GM21619 (cell line): ENCODE results near the gene VSX1.

ENCODE experiments used
- ATAC-seq: cut with Tn5 transposase; IDR thresholded peaks from one replicate; pipeline ENCODE4 v1.9.1; 2021; ENCODE audit not compliant: unreplicated experiment

Gene VSX1

GRCh38 chr20:25066386-25066785, 15.6 kb downstream of the VSX1 start:
- no peak for ATAC-seq

GRCh38 chr20:25065625-25066338, 16.2 kb downstream of the VSX1 start:
- ATAC-seq = peak; percentile 83

DNA sequence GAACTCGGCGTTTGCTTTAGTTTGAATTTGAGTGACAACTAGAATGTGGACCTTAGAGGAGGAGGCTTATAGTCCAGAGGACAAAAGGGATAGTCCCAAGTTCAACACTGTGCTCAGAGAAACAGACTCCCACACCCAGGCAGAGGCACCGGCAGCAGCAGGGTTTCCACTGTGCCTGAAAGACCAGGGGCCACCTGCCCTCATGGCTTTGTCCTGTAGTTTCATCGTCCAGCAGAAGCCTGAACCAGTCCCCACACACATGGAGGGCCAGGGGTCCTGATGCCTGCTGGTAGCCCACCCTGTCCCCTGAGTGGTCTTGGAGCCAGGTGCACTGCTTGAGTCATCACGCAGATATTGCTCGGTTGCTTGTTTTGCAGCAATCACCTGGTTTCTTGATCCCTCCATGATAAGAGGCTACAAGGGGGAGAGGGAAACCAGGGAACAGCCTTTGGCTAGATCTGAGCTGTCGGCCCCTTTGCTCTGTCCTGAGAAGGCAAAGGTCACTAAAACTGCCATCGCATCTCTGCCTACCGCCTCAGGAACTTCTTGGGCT, 16.8 kb downstream of the VSX1 start:
- ATAC-seq = no peak

DNA sequence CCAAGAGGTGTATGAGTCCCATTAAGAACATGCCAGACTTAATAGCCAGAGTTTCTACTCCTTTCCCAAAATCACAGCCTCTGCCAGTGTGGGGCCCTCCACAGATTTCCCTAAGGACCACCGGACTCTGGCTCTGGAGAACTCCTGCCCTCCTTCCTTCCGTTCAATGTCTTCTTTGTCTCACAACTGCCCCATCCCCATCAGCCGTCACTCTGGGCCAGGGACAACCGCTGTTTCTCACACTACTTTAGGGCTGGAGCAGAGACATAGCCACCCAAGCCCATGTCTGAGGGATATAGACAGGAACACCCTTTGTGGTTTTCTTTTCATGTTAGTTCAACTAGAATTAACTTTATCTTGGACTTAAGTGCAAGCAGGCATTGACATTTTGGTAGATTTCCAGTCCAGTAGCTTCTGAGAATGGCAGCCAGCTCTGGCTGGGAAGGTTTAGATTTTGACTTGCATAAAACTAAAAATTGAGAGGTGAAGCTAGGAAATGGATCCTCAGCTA, 17.3 kb downstream of the VSX1 start:
- ATAC-seq = no peak

GRCh38 chr20:25063981-25064380, 18.0 kb downstream of the VSX1 start:
- no peak for ATAC-seq

DNA sequence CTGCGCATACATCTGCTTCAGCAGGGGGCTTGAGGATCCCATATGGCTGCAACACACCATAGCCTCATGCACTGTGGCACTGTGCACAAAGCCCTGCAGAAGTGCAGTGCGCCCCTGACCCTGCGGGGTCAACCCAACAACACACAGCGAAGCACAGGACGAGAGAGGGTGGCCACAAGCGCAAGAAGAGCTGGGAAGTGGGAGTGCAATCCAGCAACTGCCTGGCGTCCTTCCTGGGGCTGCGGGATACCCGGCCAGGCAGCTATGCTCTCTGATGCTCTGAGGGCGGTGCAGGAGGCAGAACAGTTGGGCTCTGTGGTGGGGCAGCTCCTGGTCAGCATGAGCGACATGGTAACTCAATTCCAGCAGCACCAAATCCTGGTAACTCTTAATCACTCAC, 18.4 kb downstream of the VSX1 start:
- ATAC-seq = no peak

- ATAC-seq = no peak
Measured at GRCh38 chr20:25062841-25063240, 19.1 kb downstream of the VSX1 start.

- no peak for ATAC-seq
Measured at GRCh38 chr20:25061821-25062530, 20.0 kb downstream of the VSX1 start.

- ATAC-seq = no peak
Measured at GRCh38 chr20:25061103-25061799, 20.7 kb downstream of the VSX1 start.

DNA sequence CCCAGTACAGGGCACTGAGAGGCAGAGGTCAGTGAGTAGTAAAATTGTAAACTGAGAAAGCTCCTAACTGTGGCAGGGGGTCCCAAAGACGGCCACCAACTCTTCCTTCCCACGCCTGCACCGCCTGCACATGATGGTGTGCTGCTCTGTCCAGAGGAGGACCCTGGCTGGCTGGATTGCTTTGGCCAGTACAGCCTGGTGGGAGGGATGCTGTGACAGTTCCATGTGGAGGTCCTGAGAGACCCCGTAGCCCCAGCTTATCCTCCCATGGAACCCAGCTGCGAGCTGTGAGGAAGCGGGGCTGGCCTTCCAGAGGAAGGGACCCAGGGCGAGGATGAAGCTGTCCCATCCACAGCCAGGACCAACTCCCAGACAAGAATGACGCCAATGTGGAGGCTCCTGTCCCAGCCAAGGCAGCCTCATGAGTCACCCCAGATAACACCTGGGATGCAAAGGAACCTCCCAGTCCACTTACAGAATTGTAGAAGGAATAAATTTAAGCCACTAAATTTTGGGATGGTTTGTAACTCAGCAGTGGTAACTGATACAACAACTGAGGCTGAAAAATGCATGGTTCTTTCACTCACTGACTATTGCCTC, 22.0 kb downstream of the VSX1 start:
- no peak for ATAC-seq

DNA sequence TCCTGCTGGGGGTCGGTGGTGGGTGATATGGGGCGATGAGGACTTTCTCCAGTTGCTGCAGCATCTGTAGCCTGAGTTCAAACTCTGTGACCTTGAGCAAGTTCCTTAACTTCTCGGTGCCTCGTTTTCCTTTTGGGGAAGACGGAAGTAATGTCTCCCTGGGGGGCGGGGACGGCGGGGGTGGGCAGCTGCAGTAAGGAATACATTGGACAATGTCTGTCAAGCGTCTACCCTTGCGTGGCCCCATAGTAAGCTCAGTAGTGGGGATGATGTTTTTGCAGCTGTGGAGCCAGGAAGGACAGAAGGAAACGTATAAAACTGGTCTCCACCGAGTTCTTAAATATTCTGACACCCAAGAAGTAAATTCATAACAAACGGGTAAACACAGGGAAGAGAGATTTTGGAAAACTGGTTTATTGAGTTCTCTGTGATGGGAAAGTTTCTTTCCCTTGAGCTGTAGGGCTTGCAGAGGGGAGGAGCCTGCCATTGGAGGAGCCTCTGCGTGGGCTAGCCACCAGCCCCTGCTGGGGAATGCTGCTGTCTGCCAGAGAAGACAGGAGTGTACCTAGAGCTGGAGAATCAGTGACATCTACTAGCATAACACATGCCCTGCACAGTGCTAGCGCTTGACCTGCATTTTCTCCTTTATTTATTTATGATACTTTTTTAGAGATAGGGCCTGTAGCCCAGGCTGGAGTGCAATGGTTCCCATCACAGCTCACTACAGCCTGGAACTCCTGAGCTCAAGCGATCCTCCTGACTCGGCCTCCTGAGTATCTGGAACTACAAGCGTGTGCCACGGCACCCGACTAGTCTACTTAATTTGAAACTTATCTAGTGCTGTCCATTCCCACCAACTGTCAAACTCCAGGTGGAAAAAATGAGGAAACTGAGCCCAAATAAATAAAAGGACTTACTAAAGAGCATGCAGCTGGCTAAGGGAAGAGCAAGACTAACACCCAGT, 22.8 kb downstream of the VSX1 start:
- ATAC-seq = no peak

DNA sequence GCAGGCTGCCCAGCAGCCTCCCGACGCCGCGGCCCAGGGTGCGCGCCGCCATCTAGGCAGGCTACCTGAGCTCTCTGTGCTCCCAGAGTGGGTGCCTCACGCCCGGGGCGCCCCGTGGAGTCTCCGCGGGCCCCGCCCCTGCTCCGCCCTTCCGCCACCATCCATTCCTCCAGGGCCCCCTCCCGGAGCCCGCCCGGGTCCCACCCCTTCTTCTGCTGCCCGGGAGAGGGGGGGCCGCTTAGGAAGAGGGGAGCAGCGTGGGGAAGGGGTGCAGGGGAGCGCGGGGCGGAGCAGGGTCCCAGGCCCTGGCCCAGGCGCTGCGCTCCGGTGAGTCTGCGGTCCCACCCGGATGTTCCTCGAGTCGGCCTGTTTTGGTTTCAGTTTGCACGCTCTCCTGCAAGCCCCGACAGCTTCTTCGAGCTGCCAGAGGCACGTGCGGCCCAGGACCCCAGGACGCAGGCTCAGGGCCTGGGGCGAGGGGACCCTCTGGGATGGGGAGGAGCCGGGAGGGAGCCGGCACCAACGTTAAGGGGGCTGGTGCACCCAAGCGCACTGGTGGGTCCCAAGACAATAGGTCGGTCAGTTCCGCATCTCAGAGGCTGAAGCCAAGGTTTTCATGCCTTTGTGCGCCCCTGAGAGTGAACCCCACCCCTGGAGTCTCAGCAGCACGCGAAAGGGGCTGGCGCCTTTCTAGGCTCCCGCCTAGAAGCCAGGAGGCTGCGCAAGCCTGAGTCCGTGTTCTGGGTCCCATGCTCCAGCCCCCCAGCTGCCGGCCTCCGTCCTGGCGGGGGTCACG, 23.7 kb downstream of the VSX1 start, which contains the start of gene ACSS1:
Gene ACSS1, minus strand, starts transcription at position 89 of the 796 bp plus-strand sequence. Its CDS starts 37 bp downstream, at position 52.
- peak; percentile 54 for ATAC-seq

DNA sequence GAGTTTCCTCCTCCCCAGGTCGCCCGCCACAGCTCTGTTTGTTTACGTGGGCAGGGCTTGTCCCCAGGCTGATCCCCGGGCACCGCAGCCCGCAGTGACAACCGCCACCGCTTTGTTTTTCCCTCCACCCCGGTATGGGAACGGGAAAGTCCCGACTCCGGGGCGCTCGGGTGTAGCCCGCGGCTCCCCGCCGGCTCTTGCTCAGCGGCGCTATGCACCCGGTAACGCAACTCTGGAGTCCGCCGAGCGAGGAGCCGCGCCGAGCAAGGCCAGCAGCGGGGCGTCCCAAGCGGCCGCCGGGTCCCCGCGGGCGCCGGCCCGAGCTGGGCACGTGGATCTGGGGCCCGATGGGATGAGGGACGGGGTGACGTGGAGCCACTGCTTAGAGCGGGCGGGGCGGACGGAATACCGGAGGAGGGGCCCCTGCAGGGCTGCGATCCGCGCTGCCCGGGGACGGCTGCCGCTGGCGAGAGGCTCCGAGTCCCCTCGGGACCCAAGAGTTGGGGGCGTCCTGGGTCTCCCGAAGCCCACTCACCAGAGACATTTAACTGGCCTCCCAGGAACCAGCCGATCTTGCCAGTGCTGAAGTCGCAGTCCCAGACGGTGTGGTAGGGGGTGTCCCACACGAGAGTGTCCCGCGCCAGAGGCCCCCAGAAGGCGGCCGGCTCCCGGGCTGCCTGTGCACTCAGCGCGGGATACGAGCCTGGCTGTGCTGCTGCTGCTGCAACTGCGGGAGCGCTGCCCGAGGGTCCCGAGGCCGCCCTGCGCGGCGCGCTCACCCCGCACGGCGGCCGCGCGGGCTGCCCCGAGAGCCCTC, 24.5 kb downstream of the VSX1 start:
- peak; percentile 28 for ATAC-seq

- peak; percentile 23 for ATAC-seq
Measured at GRCh38 chr20:25056690-25057233, 25.2 kb downstream of the VSX1 start.

- ATAC-seq = no peak
Measured at GRCh38 chr20:25055711-25056495, 26.0 kb downstream of the VSX1 start.

GRCh38 chr20:25054995-25055629, 26.8 kb downstream of the VSX1 start:
- ATAC-seq = no peak
